HEK293 (cell line): ENCODE measurements around the gene GNB2.

ENCODE experiments used
- BCL11A ChIP-seq: fragments of 450-650 bp; formaldehyde crosslinking; IDR thresholded peaks from 2 replicates; pipeline ENCODE4 v1.5.1; 2016; ENCODE audit warnings: low read depth, missing biosample characterization, missing genetic modification characterization
- CTCF ChIP-seq: fragments of 450-650 bp; formaldehyde crosslinking; IDR thresholded peaks from 2 replicates; pipeline ENCODE4 v1.5.1; 2016; ENCODE audit warnings: missing biosample characterization, missing genetic modification characterization
- GLI4 ChIP-seq: fragments of 450-650 bp; formaldehyde crosslinking; IDR thresholded peaks from 2 replicates; pipeline ENCODE4 v1.5.1; 2016; ENCODE audit warnings: missing biosample characterization, missing genetic modification characterization
- IKZF3 ChIP-seq: fragments of 450-650 bp; IDR thresholded peaks from 2 replicates; pipeline ENCODE4 v1.5.0; 2018; ENCODE audit warnings: missing biosample characterization, mild to moderate bottlenecking, missing genetic modification characterization, moderate library complexity
- KLF7 ChIP-seq: fragments of 450-650 bp; formaldehyde crosslinking; IDR thresholded peaks from 2 replicates; pipeline ENCODE4 v1.5.1; 2016; ENCODE audit warnings: missing biosample characterization, missing genetic modification characterization, borderline replicate concordance
- KLF8 ChIP-seq: fragments of 450-650 bp; formaldehyde crosslinking; IDR thresholded peaks from 2 replicates; pipeline ENCODE4 v1.5.1; 2016; ENCODE audit warnings: missing biosample characterization, missing genetic modification characterization
- MEIS1 ChIP-seq: sonication (generic); formaldehyde crosslinking; IDR thresholded peaks from 2 replicates; pipeline ENCODE4 v1.8.1; 2022; ENCODE audit warnings: missing genetic modification reagents, mild to moderate bottlenecking, borderline replicate concordance
- ZBTB21 ChIP-seq: fragments of 450-650 bp; formaldehyde crosslinking; IDR thresholded peaks from 2 replicates; pipeline ENCODE4 v1.5.1; 2017; ENCODE audit warnings: missing biosample characterization, missing genetic modification characterization
- ZBTB49 ChIP-seq: fragments of 450-650 bp; formaldehyde crosslinking; IDR thresholded peaks from 2 replicates; pipeline ENCODE4 v1.5.1; 2016; ENCODE audit warnings: missing biosample characterization, missing genetic modification characterization, low read depth
- ZBTB8A ChIP-seq: fragments of 450-650 bp; formaldehyde crosslinking; IDR thresholded peaks from 2 replicates; pipeline ENCODE4 v1.5.1; 2016; ENCODE audit warnings: missing biosample characterization, missing genetic modification characterization
- ZEB2 ChIP-seq: fragments of 450-650 bp; formaldehyde crosslinking; IDR thresholded peaks from 2 replicates; pipeline ENCODE4 v1.5.1; 2016; ENCODE audit warnings: missing biosample characterization, missing genetic modification characterization
- ZFP69B ChIP-seq: fragments of 450-650 bp; formaldehyde crosslinking; IDR thresholded peaks from 2 replicates; pipeline ENCODE4 v1.5.1; 2016; ENCODE audit warnings: missing biosample characterization, missing genetic modification characterization
- ZIC2 ChIP-seq: fragments of 450-650 bp; formaldehyde crosslinking; IDR thresholded peaks from 2 replicates; pipeline ENCODE4 v1.5.1; 2016; ENCODE audit warnings: missing biosample characterization, missing genetic modification characterization
- ZNF10 ChIP-seq: fragments of 450-650 bp; formaldehyde crosslinking; IDR thresholded peaks from 2 replicates; pipeline ENCODE4 v1.5.1; 2017; ENCODE audit warnings: missing biosample characterization, missing genetic modification characterization
- ZNF2 ChIP-seq: fragments of 450-650 bp; formaldehyde crosslinking; IDR thresholded peaks from 2 replicates; pipeline ENCODE4 v1.5.1; 2016; ENCODE audit warnings: missing biosample characterization, missing genetic modification characterization
- ZNF274 ChIP-seq, 2 experiments: fragments of 200-500 bp in 1 of 2; fragments of 450-650 bp in 1 of 2; sonication (Bioruptor generic) in 1 of 2; formaldehyde crosslinking in 1 of 2; IDR thresholded peaks; 2 replicates each; pipeline versions ENCODE4 v1.5.1 to v1.6.1; 2014 to 2016; ENCODE audit warnings: borderline replicate concordance in 1 of 2, inconsistent platforms in 1 of 2, low read length in 1 of 2, missing biosample characterization in 1 of 2, missing genetic modification characterization in 1 of 2
- ZNF530 ChIP-seq: fragments of 450-650 bp; formaldehyde crosslinking; IDR thresholded peaks from 2 replicates; pipeline ENCODE4 v1.5.1; 2016; ENCODE audit warnings: low read depth, missing biosample characterization, missing genetic modification characterization
- ZNF558 ChIP-seq: fragments of 450-650 bp; formaldehyde crosslinking; IDR thresholded peaks from 2 replicates; pipeline ENCODE4 v1.5.1; 2016; ENCODE audit warnings: missing biosample characterization, missing genetic modification characterization
- ZNF626 ChIP-seq: fragments of 450-650 bp; sonication (Bioruptor Pico); formaldehyde crosslinking; IDR thresholded peaks from 2 replicates; pipeline ENCODE4 v1.5.1; 2018; ENCODE audit warnings: missing biosample characterization, missing genetic modification characterization, inconsistent platforms
- ZNF654 ChIP-seq: fragments of 450-650 bp; formaldehyde crosslinking; IDR thresholded peaks from 2 replicates; pipeline ENCODE4 v1.5.1; 2016; ENCODE audit warnings: low read depth, missing biosample characterization, missing genetic modification characterization
- ZNF660 ChIP-seq: fragments of 450-650 bp; IDR thresholded peaks from 2 replicates; pipeline ENCODE4 v1.5.1; 2018; ENCODE audit warnings: missing biosample characterization, mild to moderate bottlenecking, missing genetic modification characterization
- ZNF664 ChIP-seq: fragments of 450-650 bp; formaldehyde crosslinking; IDR thresholded peaks from 2 replicates; pipeline ENCODE4 v1.5.1; 2016; ENCODE audit warnings: missing biosample characterization, missing genetic modification characterization
- ZNF707 ChIP-seq: fragments of 450-650 bp; formaldehyde crosslinking; IDR thresholded peaks from 2 replicates; pipeline ENCODE4 v1.5.1; 2016; ENCODE audit warnings: missing biosample characterization, missing genetic modification characterization
- ZNF785 ChIP-seq: fragments of 450-650 bp; formaldehyde crosslinking; IDR thresholded peaks from 2 replicates; pipeline ENCODE4 v1.5.1; 2016; ENCODE audit warnings: missing biosample characterization, missing genetic modification characterization
- ZNF792 ChIP-seq: fragments of 450-650 bp; formaldehyde crosslinking; IDR thresholded peaks from 2 replicates; pipeline ENCODE4 v1.5.1; 2016; ENCODE audit warnings: missing biosample characterization, missing genetic modification characterization
- ZNF843 ChIP-seq: fragments of 450-650 bp; formaldehyde crosslinking; IDR thresholded peaks from 2 replicates; pipeline ENCODE4 v1.5.1; 2016; ENCODE audit warnings: missing biosample characterization, missing genetic modification characterization
- TF ChIP-seq, protein P1 (sequence below): fragments of 450-650 bp; IDR thresholded peaks from 2 replicates; pipeline ENCODE4 v1.5.1; 2018; ENCODE audit warnings: missing biosample characterization, missing genetic modification characterization
- TF ChIP-seq, protein P2 (sequence below): fragments of 450-650 bp; formaldehyde crosslinking; IDR thresholded peaks from 2 replicates; pipeline ENCODE4 v1.5.1; 2016; ENCODE audit warnings: missing biosample characterization, missing genetic modification characterization
- TF ChIP-seq, protein P3 (sequence below): fragments of 450-650 bp; formaldehyde crosslinking; IDR thresholded peaks from 2 replicates; pipeline ENCODE4 v1.5.1; 2016; ENCODE audit warnings: missing biosample characterization, missing genetic modification characterization
- TF ChIP-seq, protein P4 (sequence below): fragments of 450-650 bp; formaldehyde crosslinking; optimal IDR thresholded peaks from 2 replicates; pipeline ENCODE3; 2016; ENCODE audit warnings: missing biosample characterization, mild to moderate bottlenecking, missing genetic modification characterization
- TF ChIP-seq, protein P5 (sequence below): fragments of 450-650 bp; formaldehyde crosslinking; IDR thresholded peaks from 2 replicates; pipeline ENCODE4; 2016; ENCODE audit warnings: missing biosample characterization, missing genetic modification characterization

GNB2 gene

DNA sequence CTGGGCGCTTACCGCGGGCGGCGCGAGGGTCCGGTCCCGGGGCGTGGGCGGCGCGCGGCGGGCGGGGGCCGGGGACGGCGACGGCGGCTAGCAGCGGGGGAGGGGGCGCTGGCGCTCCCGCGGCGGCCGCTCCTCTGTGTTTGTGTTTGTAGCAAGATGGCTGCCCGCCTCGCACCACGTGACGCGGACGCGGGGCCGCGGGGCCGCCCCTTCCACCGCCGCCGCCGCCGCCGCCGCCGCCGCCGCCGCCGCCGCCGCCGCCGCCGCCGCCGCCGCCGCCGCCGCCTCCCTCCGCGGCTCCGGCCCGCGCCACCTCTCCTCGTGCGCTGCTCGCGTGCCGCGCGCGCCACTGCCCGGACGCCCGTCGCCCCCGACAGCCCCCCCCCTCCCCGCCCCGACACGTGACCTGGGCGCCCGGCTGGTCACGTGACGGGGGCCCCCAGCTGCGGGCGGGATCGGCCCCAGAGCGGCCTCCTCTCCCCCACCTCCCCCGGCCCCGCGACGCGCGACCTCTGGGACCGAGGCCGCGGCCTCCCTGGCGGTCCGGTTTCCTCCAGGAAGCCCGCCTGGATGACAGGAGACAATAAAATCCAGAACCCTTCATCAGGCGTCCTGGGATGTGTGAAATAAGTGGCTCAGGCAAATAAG is 20.7 kb downstream of the GNB2 start, which contains the start of gene GIGYF1 (continued):
- TF ChIP-seq IKZF3 = 0 out of 2 replicates have a peak, but pooled peaks have one; percentile 28
- peak; percentile 45; the same call in 1 of the 2 replicates for TF ChIP-seq KLF8
- TF ChIP-seq ZNF626 (tag by site-specific recombination) = no peak
- TF ChIP-seq ZNF707 (tag by site-specific recombination) = no peak
- TF ChIP-seq GLI4 (tag by site-specific recombination) = no peak
- no peak for TF ChIP-seq ZNF792 (tag by site-specific recombination)
- no peak for TF ChIP-seq ZNF843 (tag by site-specific recombination)
- TF ChIP-seq, protein P1, sequence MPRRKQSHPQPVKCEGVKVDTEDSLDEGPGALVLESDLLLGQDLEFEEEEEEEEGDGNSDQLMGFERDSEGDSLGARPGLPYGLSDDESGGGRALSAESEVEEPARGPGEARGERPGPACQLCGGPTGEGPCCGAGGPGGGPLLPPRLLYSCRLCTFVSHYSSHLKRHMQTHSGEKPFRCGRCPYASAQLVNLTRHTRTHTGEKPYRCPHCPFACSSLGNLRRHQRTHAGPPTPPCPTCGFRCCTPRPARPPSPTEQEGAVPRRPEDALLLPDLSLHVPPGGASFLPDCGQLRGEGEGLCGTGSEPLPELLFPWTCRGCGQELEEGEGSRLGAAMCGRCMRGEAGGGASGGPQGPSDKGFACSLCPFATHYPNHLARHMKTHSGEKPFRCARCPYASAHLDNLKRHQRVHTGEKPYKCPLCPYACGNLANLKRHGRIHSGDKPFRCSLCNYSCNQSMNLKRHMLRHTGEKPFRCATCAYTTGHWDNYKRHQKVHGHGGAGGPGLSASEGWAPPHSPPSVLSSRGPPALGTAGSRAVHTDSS (tag by site-specific recombination) = no peak
- TF ChIP-seq KLF7 (tag by site-specific recombination) = no peak
- TF ChIP-seq CTCF (tag by site-specific recombination) = no peak
- no peak for TF ChIP-seq ZNF10 (tag by site-specific recombination)
- TF ChIP-seq, protein P2, sequence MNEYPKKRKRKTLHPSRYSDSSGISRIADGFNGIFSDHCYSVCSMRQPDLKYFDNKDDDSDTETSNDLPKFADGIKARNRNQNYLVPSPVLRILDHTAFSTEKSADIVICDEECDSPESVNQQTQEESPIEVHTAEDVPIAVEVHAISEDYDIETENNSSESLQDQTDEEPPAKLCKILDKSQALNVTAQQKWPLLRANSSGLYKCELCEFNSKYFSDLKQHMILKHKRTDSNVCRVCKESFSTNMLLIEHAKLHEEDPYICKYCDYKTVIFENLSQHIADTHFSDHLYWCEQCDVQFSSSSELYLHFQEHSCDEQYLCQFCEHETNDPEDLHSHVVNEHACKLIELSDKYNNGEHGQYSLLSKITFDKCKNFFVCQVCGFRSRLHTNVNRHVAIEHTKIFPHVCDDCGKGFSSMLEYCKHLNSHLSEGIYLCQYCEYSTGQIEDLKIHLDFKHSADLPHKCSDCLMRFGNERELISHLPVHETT (tag by site-specific recombination) = no peak
- no peak for TF ChIP-seq MEIS1
- no peak for TF ChIP-seq BCL11A
- no peak for TF ChIP-seq ZIC2 (tag by site-specific recombination)
- TF ChIP-seq ZNF2 (tag by site-specific recombination) = no peak
- TF ChIP-seq ZNF664 (tag by site-specific recombination) = no peak
- TF ChIP-seq, protein P3, sequence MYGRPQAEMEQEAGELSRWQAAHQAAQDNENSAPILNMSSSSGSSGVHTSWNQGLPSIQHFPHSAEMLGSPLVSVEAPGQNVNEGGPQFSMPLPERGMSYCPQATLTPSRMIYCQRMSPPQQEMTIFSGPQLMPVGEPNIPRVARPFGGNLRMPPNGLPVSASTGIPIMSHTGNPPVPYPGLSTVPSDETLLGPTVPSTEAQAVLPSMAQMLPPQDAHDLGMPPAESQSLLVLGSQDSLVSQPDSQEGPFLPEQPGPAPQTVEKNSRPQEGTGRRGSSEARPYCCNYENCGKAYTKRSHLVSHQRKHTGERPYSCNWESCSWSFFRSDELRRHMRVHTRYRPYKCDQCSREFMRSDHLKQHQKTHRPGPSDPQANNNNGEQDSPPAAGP = no peak
- TF ChIP-seq, protein P4, sequence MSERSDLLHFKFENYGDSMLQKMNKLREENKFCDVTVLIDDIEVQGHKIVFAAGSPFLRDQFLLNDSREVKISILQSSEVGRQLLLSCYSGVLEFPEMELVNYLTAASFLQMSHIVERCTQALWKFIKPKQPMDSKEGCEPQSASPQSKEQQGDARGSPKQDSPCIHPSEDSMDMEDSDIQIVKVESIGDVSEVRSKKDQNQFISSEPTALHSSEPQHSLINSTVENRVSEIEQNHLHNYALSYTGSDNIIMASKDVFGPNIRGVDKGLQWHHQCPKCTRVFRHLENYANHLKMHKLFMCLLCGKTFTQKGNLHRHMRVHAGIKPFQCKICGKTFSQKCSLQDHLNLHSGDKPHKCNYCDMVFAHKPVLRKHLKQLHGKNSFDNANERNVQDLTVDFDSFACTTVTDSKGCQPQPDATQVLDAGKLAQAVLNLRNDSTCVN (tag by site-specific recombination) = peak; percentile 63
- no peak for TF ChIP-seq ZBTB21 (tag by site-specific recombination)
- no peak for TF ChIP-seq ZNF558 (tag by site-specific recombination)
- no peak for TF ChIP-seq ZBTB49 (tag by site-specific recombination)
- TF ChIP-seq ZNF274 (IDR thresholded peaks at IDR 0.05; ENCODE audit: low read length) = no peak
- no peak for TF ChIP-seq ZNF274 (tag by site-specific recombination; IDR thresholded peaks at IDR 0.05; ENCODE audit: borderline replicate concordance)
- no peak for TF ChIP-seq ZNF660 (tag by site-specific recombination)
- TF ChIP-seq ZBTB8A (tag by site-specific recombination) = peak; percentile 35; the same call in 1 of the 2 replicates
- no peak for TF ChIP-seq ZNF530 (tag by site-specific recombination)
- TF ChIP-seq ZNF785 = no peak
- TF ChIP-seq, protein P5, sequence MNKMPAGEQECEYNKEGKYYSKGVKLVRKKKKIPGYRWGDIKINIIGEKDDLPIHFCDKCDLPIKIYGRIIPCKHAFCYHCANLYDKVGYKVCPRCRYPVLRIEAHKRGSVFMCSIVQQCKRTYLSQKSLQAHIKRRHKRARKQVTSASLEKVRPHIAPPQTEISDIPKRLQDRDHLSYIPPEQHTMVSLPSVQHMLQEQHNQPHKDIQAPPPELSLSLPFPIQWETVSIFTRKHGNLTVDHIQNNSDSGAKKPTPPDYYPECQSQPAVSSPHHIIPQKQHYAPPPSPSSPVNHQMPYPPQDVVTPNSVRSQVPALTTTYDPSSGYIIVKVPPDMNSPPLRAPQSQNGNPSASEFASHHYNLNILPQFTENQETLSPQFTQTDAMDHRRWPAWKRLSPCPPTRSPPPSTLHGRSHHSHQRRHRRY (tag by site-specific recombination) = no peak
- no peak for TF ChIP-seq ZEB2 (tag by site-specific recombination)
- no peak for TF ChIP-seq ZFP69B (tag by site-specific recombination)
- TF ChIP-seq ZNF654 (tag by site-specific recombination) = no peak
